ENCODE data around the gene LAMTOR4. TPM values are rescaled to one million over a fixed set of nuclear protein-coding genes. Genes with fewer than 3 reads are reported as not detected.

Gene LAMTOR4
- total RNA-seq, 1 donor from 2014 or later: 151 TPM

DNA sequence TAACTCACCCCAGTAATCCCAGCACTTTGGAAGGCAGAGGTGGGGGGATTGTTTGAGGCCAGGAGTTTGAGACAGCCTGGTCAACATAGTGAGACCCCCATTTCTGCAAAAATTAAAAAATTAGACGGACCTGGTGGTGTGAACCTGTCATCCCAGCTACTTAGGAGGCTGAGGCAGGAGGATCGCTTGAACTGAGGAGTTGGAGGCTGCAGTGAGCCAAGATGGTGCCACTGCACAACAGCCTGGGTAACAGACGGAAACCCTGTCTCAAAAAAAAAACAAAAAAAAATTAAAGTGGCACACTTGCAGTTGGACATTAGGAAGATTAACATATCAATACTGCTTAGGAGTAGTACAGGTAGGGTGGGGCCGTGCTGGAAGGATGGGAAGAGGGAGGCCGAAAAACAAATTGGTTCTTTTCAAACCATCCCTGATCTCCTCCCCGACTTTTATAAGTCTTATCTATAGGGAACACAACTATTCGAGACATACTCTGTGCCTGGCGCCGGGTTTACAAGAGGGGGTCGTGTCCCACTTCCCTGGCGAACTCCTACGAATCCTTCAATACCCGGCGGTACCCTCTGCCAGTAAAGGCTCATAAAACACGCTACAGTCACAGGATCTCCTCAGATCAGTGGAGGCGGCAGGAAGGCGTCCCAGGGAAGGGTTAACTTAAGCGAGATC is 30.2 kb upstream of the LAMTOR4 start:
- Mint-ChIP-seq H3K9me3 (no peaks in the 10 kb centered on the region), H3K36me3 (ENCODE audit: low read depth) (peaks cover 16% of the 10 kb centered on the region), H3K27ac (peak overlapping the region; percentile 99), H3K27me3 (no peaks in the 10 kb centered on the region), H3K4me1 (peaks cover 29% of the 10 kb centered on the region), H3K4me3 (peak overlapping the region; percentile 98)
- ATAC-seq (ENCODE audit: low read depth) (no peak), DNase-seq (no peak)
- ChIA-PET CTCF (no interaction called here), POLR2A (no interaction called here)
- intact Hi-C loops (cut with micrococcal nuclease): loop anchor here (1.0 to 2.0 kb wide), 4 partner anchors 9 to 200 kb away; partner anchors contain the start of genes AP4M1, MCM7 and TRIM4
- TF ChIP-seq, protein P1, sequence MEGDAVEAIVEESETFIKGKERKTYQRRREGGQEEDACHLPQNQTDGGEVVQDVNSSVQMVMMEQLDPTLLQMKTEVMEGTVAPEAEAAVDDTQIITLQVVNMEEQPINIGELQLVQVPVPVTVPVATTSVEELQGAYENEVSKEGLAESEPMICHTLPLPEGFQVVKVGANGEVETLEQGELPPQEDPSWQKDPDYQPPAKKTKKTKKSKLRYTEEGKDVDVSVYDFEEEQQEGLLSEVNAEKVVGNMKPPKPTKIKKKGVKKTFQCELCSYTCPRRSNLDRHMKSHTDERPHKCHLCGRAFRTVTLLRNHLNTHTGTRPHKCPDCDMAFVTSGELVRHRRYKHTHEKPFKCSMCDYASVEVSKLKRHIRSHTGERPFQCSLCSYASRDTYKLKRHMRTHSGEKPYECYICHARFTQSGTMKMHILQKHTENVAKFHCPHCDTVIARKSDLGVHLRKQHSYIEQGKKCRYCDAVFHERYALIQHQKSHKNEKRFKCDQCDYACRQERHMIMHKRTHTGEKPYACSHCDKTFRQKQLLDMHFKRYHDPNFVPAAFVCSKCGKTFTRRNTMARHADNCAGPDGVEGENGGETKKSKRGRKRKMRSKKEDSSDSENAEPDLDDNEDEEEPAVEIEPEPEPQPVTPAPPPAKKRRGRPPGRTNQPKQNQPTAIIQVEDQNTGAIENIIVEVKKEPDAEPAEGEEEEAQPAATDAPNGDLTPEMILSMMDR (IDR thresholded peaks at IDR 0.05): no peak

DNA sequence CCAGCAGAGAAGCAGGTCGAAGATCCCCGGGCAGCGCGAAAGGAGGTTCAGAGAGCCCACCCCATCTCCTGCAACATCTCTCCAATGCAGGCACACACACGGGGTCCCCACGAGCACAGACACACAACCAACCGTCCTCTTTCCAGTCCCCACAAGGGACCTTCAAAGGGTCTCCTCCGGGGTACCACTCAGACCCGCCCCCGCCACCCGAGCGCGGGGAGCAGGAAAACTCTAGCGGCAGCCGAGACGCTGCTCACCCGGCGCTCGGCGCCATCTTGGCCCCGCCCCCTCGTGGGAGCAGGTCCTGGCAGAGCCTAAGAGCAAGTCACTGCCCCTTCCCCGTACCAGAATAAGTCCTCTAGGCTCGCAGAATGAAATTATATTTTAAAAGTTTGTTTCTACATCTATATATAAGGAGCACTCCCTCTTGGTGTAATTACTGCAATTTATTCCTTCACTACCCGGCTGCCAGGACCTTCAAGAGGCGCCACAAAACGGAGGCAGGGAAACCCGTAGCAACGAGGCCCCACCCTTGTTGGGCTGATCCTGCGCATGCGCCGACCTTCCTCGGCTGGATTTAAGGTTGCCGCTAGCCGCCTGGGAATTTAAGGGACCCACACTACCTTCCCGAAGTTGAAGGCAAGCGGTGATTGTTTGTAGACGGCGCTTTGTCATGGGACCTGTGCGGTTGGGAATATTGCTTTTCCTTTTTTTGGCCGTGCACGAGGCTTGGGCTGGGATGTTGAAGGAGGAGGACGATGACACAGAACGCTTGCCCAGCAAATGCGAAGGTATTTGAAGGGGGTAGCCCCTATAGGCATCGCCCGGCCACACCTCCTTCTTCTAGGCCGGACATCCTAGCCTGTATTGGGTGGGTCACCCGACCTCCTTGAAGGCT is 29.4 kb upstream of the LAMTOR4 start, which contains the start of the genes CNPY4 and TAF6:
Gene CNPY4 (plus strand): TSS at position 563 of the 898 bp plus-strand sequence. CDS start 111 bp downstream, at position 674.
Gene TAF6 (minus strand): TSS at position 287 of the 898 bp plus-strand sequence. CDS start 5,149 bp downstream, outside the sequence.
- ATAC-seq (ENCODE audit: low read depth) (peak; percentile 86), DNase-seq (peak; percentile 88)
- Mint-ChIP-seq H3K36me3 (ENCODE audit: low read depth) (peaks cover 11% of the 10 kb centered on the region), H3K27ac (peak within 1 kb of the TSS; percentile 99), H3K27me3 (no peaks in the 10 kb centered on the region), H3K9me3 (no peaks in the 10 kb centered on the region), H3K4me1 (peaks cover 31% of the 10 kb centered on the region), H3K4me3 (peak within 1 kb of the TSS; percentile 98)
- intact Hi-C loops (cut with micrococcal nuclease): loop anchor here (1.0 to 2.0 kb wide), 4 partner anchors 8 to 201 kb away; partner anchors contain the start of genes AP4M1, MCM7 and TRIM4
- TF ChIP-seq, protein P1 (IDR thresholded peaks at IDR 0.05): no peak
- ChIA-PET CTCF (interaction anchor here (0.7 kb wide), 1 partner anchor 12 kb away, joined by 3 read pairs; no protein-coding TSS in a partner anchor), POLR2A (interaction anchor here (0.9 to 1.9 kb wide), 3 partner anchors 18 to 58 kb away, joined by 3 to 17 read pairs (median 4); partner anchors contain the start of genes AP4M1, GPC2, MCM7 and STAG3)

DNA sequence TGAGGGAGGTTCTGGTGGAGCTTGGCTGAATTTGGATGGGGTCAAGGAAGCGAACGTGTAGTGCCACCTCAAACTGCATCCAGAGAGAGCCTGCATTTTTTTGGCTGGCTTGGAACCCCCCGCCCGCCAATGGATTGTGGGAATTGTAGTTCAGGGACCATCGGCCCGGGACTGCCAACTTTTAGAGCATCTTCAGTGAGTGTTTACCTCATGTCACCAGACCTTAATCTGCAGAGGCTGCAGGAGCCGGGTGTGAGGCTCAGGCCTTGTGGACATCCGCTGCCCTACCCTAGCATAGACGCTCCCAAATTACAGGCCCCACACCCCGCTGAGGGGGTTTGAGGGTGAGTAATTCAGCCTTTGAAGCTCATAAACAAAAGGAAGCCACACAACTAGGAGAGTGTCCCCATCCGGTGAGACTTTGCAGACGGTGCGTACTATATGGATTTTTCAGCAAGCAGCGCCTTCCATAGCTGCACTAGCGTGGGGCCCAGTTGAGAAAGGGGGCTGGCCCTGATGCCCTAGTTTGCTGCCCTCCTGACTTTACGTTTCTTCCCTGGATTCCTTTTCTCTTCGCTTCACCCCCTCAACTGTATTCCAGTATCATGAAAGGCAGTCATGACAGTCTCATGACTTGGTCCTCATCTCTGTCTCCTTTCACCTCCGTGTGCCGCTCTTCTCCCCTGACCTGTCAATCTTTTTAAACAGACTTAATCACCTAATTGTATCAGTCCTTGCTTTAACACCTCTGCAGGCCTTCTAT is 28.6 kb upstream of the LAMTOR4 start:
- peak overlapping the region; percentile 99 for H3K27ac Mint-ChIP-seq
- DNase-seq (no peak), ATAC-seq (ENCODE audit: low read depth) (peak; percentile 43)
- H3K36me3 Mint-ChIP-seq (ENCODE audit: low read depth): peaks cover 14% of the 10 kb centered on the region
- H3K4me1 Mint-ChIP-seq: peaks cover 39% of the 10 kb centered on the region
- CTCF ChIA-PET: interaction anchor here (0.7 kb wide), 1 partner anchor 11 kb away, joined by 3 read pairs; no protein-coding TSS in a partner anchor
- H3K4me3 Mint-ChIP-seq: peak overlapping the region; percentile 98
- TF ChIP-seq, protein P1 (IDR thresholded peaks at IDR 0.05): no peak
- POLR2A ChIA-PET: interaction anchor here (0.9 to 1.9 kb wide), 4 partner anchors 19 to 57 kb away, joined by 3 to 17 read pairs (median 4); partner anchors contain the start of genes AP4M1, GPC2, MCM7 and STAG3
- H3K9me3 Mint-ChIP-seq: no peaks in the 10 kb centered on the region
- intact Hi-C loops (cut with micrococcal nuclease): loop anchor here (1.0 to 2.0 kb wide), 4 partner anchors 7 to 201 kb away; partner anchors contain the start of genes AP4M1, MCM7 and TRIM4
- H3K27me3 Mint-ChIP-seq: no peaks in the 10 kb centered on the region

DNA sequence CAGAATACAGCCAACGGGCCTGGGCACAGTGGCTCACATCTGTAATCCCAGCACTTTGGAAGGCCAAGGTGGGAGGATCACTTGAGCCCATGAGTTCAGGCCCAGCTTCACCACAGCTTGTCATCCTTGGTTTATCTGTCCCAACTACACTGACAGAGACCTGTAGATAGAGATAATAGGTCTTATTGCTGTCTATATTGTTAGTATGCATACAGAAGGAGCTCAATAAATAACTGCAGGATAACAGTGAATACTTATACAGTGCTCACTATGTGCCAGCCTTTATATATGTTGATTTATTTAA is 28.0 kb upstream of the LAMTOR4 start:
- H3K27ac Mint-ChIP-seq: peak overlapping the region; percentile 99
- POLR2A ChIA-PET: interaction anchor here (0.6 to 1.9 kb wide), 5 partner anchors 19 to 57 kb away, joined by 3 to 17 read pairs (median 4); partner anchors contain the start of genes AP4M1, GPC2, MCM7 and STAG3
- H3K9me3 Mint-ChIP-seq: no peaks in the 10 kb centered on the region
- intact Hi-C loops (cut with micrococcal nuclease): no loop called here
- TF ChIP-seq, protein P1 (IDR thresholded peaks at IDR 0.05): no peak
- H3K36me3 Mint-ChIP-seq (ENCODE audit: low read depth): peaks cover 14% of the 10 kb centered on the region
- no peaks in the 10 kb centered on the region for H3K27me3 Mint-ChIP-seq
- H3K4me1 Mint-ChIP-seq: peaks cover 43% of the 10 kb centered on the region
- CTCF ChIA-PET: no interaction called here
- ATAC-seq (ENCODE audit: low read depth) (no peak), DNase-seq (no peak)
- peak overlapping the region; percentile 98 for H3K4me3 Mint-ChIP-seq
